Measurements from ENCODE around the gene TMEM106C. TPM values are rescaled to one million over a fixed set of nuclear protein-coding genes. Genes with fewer than 3 reads are reported as not detected.

TMEM106C gene
- polyA plus RNA-seq, 1 donor from 2014 or later: 290 TPM

GRCh38 chr12:47940773-47941474, 22.5 kb upstream of the TMEM106C start:
- Histone ChIP-seq H3K27me3 (ENCODE audit: insufficient read depth, low read depth, low read length) (no peaks in the 10 kb centered on the region), H3K9ac (ENCODE audit: low read length) (no peak overlapping the region), H4K20me1 (ENCODE audit: insufficient read depth) (no peaks in the 10 kb centered on the region), H3F3A (ENCODE audit: insufficient read depth, low read length, poor library complexity, severe bottlenecking) (no peaks in the 10 kb centered on the region), H3K27ac (ENCODE audit: low read length) (no peak overlapping the region), H3K9me2 (ENCODE audit: insufficient read depth, low read length) (no peaks in the 10 kb centered on the region), H3K4me3 (ENCODE audit: low read length) (no peak overlapping the region), H3K4me2 (ENCODE audit: low read length) (no peak overlapping the region), H3K36me3 (ENCODE audit: insufficient read depth, low read length) (no peaks in the 10 kb centered on the region), H2AFZ (ENCODE audit: low read depth, low read length) (no peak overlapping the region), H3K9me3 (ENCODE audit: low read length) (no peaks in the 10 kb centered on the region), H3K79me2 (replicated peaks; ENCODE audit: insufficient read depth, low read length) (no peaks in the 10 kb centered on the region)
- TF ChIP-seq EZH2 (IDR thresholded peaks at IDR 0.05; ENCODE audit: borderline replicate concordance, insufficient read depth, low read length, poor library complexity, severe bottlenecking) (no peak), EP300 (conservative IDR thresholded peaks at IDR 0.05; ENCODE audit: poor library complexity, severe bottlenecking) (no peak), SMC3 (conservative IDR thresholded peaks at IDR 0.05; ENCODE audit: poor library complexity) (no peak), TAF1 (IDR thresholded peaks at IDR 0.05; ENCODE audit: low read depth) (no peak), RAD21 (conservative IDR thresholded peaks at IDR 0.05) (no peak)
- TF ChIP-seq, protein P1, sequence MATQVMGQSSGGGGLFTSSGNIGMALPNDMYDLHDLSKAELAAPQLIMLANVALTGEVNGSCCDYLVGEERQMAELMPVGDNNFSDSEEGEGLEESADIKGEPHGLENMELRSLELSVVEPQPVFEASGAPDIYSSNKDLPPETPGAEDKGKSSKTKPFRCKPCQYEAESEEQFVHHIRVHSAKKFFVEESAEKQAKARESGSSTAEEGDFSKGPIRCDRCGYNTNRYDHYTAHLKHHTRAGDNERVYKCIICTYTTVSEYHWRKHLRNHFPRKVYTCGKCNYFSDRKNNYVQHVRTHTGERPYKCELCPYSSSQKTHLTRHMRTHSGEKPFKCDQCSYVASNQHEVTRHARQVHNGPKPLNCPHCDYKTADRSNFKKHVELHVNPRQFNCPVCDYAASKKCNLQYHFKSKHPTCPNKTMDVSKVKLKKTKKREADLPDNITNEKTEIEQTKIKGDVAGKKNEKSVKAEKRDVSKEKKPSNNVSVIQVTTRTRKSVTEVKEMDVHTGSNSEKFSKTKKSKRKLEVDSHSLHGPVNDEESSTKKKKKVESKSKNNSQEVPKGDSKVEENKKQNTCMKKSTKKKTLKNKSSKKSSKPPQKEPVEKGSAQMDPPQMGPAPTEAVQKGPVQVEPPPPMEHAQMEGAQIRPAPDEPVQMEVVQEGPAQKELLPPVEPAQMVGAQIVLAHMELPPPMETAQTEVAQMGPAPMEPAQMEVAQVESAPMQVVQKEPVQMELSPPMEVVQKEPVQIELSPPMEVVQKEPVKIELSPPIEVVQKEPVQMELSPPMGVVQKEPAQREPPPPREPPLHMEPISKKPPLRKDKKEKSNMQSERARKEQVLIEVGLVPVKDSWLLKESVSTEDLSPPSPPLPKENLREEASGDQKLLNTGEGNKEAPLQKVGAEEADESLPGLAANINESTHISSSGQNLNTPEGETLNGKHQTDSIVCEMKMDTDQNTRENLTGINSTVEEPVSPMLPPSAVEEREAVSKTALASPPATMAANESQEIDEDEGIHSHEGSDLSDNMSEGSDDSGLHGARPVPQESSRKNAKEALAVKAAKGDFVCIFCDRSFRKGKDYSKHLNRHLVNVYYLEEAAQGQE (IDR thresholded peaks at IDR 0.05; ENCODE audit: borderline replicate concordance): no peak
- TF ChIP-seq, protein P2, sequence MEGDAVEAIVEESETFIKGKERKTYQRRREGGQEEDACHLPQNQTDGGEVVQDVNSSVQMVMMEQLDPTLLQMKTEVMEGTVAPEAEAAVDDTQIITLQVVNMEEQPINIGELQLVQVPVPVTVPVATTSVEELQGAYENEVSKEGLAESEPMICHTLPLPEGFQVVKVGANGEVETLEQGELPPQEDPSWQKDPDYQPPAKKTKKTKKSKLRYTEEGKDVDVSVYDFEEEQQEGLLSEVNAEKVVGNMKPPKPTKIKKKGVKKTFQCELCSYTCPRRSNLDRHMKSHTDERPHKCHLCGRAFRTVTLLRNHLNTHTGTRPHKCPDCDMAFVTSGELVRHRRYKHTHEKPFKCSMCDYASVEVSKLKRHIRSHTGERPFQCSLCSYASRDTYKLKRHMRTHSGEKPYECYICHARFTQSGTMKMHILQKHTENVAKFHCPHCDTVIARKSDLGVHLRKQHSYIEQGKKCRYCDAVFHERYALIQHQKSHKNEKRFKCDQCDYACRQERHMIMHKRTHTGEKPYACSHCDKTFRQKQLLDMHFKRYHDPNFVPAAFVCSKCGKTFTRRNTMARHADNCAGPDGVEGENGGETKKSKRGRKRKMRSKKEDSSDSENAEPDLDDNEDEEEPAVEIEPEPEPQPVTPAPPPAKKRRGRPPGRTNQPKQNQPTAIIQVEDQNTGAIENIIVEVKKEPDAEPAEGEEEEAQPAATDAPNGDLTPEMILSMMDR (IDR thresholded peaks at IDR 0.05; ENCODE audit: poor library complexity, severe bottlenecking): no peak

- Histone ChIP-seq H3K9me2 (ENCODE audit: insufficient read depth, low read length) (no peaks in the 10 kb centered on the region), H3K36me3 (ENCODE audit: insufficient read depth, low read length) (no peaks in the 10 kb centered on the region), H3K79me2 (replicated peaks; ENCODE audit: insufficient read depth, low read length) (no peaks in the 10 kb centered on the region), H3K9me3 (ENCODE audit: low read length) (no peaks in the 10 kb centered on the region), H3F3A (ENCODE audit: insufficient read depth, low read length, poor library complexity, severe bottlenecking) (no peaks in the 10 kb centered on the region), H3K27me3 (ENCODE audit: insufficient read depth, low read depth, low read length) (no peaks in the 10 kb centered on the region), H4K20me1 (ENCODE audit: insufficient read depth) (no peaks in the 10 kb centered on the region), H3K4me3 (ENCODE audit: low read length) (no peak overlapping the region), H3K27ac (ENCODE audit: low read length) (no peak overlapping the region), H3K4me2 (ENCODE audit: low read length) (no peak overlapping the region), H3K9ac (ENCODE audit: low read length) (no peak overlapping the region), H2AFZ (ENCODE audit: low read depth, low read length) (no peak overlapping the region)
- TF ChIP-seq RAD21 (conservative IDR thresholded peaks at IDR 0.05) (no peak), POLR2AphosphoS5 (IDR thresholded peaks at IDR 0.05) (no peak), TAF1 (IDR thresholded peaks at IDR 0.05; ENCODE audit: low read depth) (no peak), SMC3 (conservative IDR thresholded peaks at IDR 0.05; ENCODE audit: poor library complexity) (no peak), MXI1 (conservative IDR thresholded peaks at IDR 0.05; ENCODE audit: poor library complexity, severe bottlenecking) (no peak), EP300 (conservative IDR thresholded peaks at IDR 0.05; ENCODE audit: poor library complexity, severe bottlenecking) (no peak), EZH2 (IDR thresholded peaks at IDR 0.05; ENCODE audit: borderline replicate concordance, insufficient read depth, low read length, poor library complexity, severe bottlenecking) (no peak)
- TF ChIP-seq, protein P1 (IDR thresholded peaks at IDR 0.05; ENCODE audit: borderline replicate concordance): no peak
- TF ChIP-seq, protein P2 (IDR thresholded peaks at IDR 0.05; ENCODE audit: poor library complexity, severe bottlenecking): no peak
Measured at GRCh38 chr12:47941475-47941780, 22.0 kb upstream of the TMEM106C start.
